Peyer's patch (tissue), 4 donors: ENCODE results near the gene PPP1R3C.

ENCODE experiments used
- POLR2A ChIP-seq, 2 donors: fragments of 450-650 bp; IDR thresholded peaks; one replicate each; pipeline ENCODE4 v1.5.1; 2017; ENCODE audit warnings: antibody characterized with exemption in 2 of 2, mild to moderate bottlenecking in 2 of 2, moderate library complexity in 2 of 2
- TF ChIP-seq, protein P1 (sequence below), 6 experiments: fragments of 450-650 bp in 4 of 6; fragments of 200-600 bp in 2 of 6; sonication (generic) in 1 of 6; IDR thresholded peaks; one replicate each; pipeline ENCODE4 v1.5.1; 2017 to 2019; ENCODE audit warnings: antibody characterized with exemption in 6 of 6, mild to moderate bottlenecking in 3 of 6, moderate library complexity in 1 of 6

DNA sequence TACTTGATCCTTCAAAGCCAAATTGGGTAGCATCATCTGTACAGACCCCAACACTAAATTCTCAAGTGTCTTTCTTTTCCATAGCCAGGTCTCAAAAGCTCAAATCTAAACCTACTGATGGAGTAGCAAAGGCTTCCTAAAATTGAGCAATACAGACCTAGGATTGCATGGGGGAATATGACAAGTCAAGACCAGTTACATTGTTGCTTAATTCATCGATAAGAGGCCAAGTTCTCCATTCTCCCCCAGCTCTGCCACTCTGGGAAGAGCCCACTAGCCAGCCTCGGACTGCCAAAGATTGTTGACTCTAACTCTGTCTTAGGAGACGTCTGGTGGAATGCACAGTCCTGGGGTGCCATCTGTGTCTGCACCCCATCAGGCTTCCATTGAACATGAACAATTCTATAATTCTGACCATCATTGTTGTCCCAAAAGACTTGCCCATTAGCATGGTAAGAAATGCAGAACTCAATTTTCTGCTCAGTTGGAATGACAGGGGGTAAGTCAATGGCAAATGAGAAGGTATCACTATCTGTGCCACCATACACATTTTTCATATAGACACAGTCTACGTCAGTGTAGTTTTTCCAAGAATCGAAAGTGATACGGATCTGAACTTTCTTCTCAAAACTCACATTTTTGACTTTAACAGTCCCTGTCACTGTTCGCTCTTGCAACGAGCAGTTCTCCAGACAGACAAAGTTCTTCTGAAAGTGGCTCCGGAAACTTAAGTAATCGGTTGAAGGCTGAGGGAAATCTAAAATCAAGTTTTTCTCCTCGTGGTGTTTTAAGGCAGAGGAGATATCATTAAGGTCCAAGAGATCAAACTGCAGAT, 2.9 kb downstream of the PPP1R3C start:
- TF ChIP-seq, protein P1, sequence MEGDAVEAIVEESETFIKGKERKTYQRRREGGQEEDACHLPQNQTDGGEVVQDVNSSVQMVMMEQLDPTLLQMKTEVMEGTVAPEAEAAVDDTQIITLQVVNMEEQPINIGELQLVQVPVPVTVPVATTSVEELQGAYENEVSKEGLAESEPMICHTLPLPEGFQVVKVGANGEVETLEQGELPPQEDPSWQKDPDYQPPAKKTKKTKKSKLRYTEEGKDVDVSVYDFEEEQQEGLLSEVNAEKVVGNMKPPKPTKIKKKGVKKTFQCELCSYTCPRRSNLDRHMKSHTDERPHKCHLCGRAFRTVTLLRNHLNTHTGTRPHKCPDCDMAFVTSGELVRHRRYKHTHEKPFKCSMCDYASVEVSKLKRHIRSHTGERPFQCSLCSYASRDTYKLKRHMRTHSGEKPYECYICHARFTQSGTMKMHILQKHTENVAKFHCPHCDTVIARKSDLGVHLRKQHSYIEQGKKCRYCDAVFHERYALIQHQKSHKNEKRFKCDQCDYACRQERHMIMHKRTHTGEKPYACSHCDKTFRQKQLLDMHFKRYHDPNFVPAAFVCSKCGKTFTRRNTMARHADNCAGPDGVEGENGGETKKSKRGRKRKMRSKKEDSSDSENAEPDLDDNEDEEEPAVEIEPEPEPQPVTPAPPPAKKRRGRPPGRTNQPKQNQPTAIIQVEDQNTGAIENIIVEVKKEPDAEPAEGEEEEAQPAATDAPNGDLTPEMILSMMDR (IDR thresholded peaks at IDR 0.05) = no peak
- TF ChIP-seq POLR2A (IDR thresholded peaks at IDR 0.05) = no peak
